Left lung (tissue), 10 donors: ENCODE results near the gene RFC1. TPM values are rescaled to one million over a fixed set of nuclear protein-coding genes. Genes with fewer than 3 reads are reported as not detected.
A peak's percentile ranks its signal among the peaks of the same experiment; 100 is the strongest.
"Not testable (repeated sequence)": the region's sequence is repeated elsewhere in the genome, so short reads cannot be mapped to it uniquely, and the experiment has no call there.

Source experiments
- ATAC-seq: fragments of 200-7000 bp; cut with Tn5 transposase; one replicate; pipeline ENCODE4 v1.9.1; 2020; ENCODE audit warnings: moderate library complexity
- DNase-seq, 4 donors: peaks; one replicate each; pipeline ENCODE4 v3.0.0-alpha.2; 2013 to 2020
- H3K27ac ChIP-seq, 2 donors: fragments of 200-600 bp; sonication (generic) in 1 of 2; one replicate each; pipeline versions ENCODE4 v1.5.0 to v1.8.0; 2020 to 2021
- H3K27me3 ChIP-seq, 2 donors: fragments of 200-600 bp; sonication (generic) in 1 of 2; one replicate each; pipeline versions ENCODE4 v1.5.0 to v1.8.0; 2020 to 2021
- H3K36me3 ChIP-seq, 2 donors: fragments of 200-600 bp; sonication (generic) in 1 of 2; one replicate each; pipeline versions ENCODE4 v1.5.0 to v1.8.0; 2020 to 2021
- H3K4me1 ChIP-seq, 2 donors: fragments of 200-600 bp; one replicate each; pipeline ENCODE4 v1.8.0; 2021
- H3K4me3 ChIP-seq, 2 donors: fragments of 200-600 bp; sonication (generic) in 1 of 2; one replicate each; pipeline versions ENCODE4 v1.5.0 to v1.8.0; 2020 to 2021; ENCODE audit warnings: mild to moderate bottlenecking in 1 of 2
- H3K9me3 ChIP-seq, 2 donors: fragments of 200-600 bp; sonication (generic) in 1 of 2; one replicate each; pipeline versions ENCODE4 v1.5.0 to v1.8.0; 2020 to 2021
- intact Hi-C, 2 donors: fragments of 100-400 bp; cut with DNase I; formaldehyde crosslinking; loops; one replicate each; pipeline versions ENCODE4 v1.11.2 to v1.14.2; 2022
- polyA plus RNA-seq, 6 donors: library from polyadenylated mRNA; unstranded; fragments of 120-200 nt; gene quantifications; one replicate each; pipeline ENCODE4 v1.2.1, GENCODE V29; 2013; ENCODE audit not compliant: insufficient read length in 6 of 6
- total RNA-seq, 2 donors: library from RNA; stranded (reverse); fragmentation: NEBNext Ultra II Directional; extraction: Animal tissue kit (Norgen Biotek cat#: 25700); gene quantifications; one replicate each; pipeline ENCODE4 v1.2.1, GENCODE V29; 2021
- TF ChIP-seq, protein P1 (sequence below), 2 donors: fragments of 200-600 bp; sonication (generic) in 1 of 2; IDR thresholded peaks; one replicate each; pipeline versions ENCODE4 v1.5.0 to v1.8.0; 2021; ENCODE audit warnings: antibody characterized with exemption in 2 of 2
- donor health status: DM: no; HTN: yes; CAD: no.
- donor health status: DM: no; HTN: no; CAD: no.

The RFC1 gene
- total and polyA plus RNA-seq, 8 donors = 40.8 to 82.4 (median 71.1) TPM

DNA sequence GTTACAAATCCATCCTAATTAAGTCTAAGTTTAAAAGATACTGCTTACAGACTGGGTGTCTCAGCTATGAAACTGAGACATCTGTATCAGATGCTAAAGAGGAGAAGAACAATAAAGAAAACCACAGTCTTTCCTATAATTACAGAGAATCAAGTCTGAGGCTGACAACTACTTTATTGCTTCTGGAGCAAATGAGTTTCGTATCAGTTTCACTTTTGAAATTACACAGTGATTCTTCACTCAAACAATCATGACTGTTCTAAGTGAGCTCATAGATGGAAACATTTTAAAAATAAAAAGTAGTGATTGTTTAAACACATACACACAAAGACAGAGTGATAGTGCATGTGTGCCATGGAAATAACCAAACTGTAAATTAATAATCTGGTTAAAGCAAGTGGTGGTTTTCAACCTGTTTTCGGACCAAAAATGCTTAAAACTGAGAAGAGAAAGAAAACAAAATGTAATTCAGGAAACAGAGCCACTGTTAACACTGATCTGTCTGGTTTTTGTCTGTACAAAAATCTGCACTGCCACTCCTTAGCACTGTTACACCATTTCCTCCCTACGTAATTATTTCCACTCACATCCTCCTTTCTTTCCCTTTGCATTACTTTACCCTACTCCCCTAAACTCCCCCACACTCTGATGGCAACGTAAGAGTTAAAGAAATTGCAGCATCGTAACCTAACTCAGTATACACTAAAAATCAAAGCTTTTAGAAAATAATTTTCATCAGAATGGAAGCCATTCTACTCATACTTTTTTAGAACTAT, 12.5 kb downstream of the RFC1 start:
- TF ChIP-seq, protein P1, sequence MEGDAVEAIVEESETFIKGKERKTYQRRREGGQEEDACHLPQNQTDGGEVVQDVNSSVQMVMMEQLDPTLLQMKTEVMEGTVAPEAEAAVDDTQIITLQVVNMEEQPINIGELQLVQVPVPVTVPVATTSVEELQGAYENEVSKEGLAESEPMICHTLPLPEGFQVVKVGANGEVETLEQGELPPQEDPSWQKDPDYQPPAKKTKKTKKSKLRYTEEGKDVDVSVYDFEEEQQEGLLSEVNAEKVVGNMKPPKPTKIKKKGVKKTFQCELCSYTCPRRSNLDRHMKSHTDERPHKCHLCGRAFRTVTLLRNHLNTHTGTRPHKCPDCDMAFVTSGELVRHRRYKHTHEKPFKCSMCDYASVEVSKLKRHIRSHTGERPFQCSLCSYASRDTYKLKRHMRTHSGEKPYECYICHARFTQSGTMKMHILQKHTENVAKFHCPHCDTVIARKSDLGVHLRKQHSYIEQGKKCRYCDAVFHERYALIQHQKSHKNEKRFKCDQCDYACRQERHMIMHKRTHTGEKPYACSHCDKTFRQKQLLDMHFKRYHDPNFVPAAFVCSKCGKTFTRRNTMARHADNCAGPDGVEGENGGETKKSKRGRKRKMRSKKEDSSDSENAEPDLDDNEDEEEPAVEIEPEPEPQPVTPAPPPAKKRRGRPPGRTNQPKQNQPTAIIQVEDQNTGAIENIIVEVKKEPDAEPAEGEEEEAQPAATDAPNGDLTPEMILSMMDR (IDR thresholded peaks at IDR 0.05) = no peak
- intact Hi-C loops = no loop called here
- peak; percentile 89 for ATAC-seq

DNA sequence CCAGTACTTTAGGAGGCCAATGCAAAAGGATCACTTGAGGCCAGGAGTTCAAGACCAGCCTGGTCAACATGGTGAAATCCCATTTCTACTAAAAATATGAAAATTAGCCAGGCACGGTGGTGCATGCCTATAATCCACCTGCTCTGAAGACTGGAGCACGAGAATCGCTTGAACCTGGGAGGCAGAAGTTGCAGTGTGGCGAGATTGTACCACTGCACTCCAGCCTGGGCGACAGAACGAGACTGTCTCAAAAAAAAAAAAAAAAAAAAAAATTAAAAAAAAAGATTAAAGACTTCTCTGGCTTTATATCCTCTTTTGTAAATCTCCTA, 13.0 kb downstream of the RFC1 start:
- intact Hi-C loops, H3K9me3 ChIP-seq, H3K27me3 ChIP-seq, DNase-seq: not testable (repeated sequence)
- peak; percentile 29 for ATAC-seq
- H3K4me1 ChIP-seq = peaks cover 5 to 30% of the 10 kb centered on the region in 2 donors
- peaks cover 0 to 15% of the 10 kb centered on the region in 2 donors for H3K36me3 ChIP-seq
- H3K4me3 ChIP-seq = peak overlapping the region; percentile 2 to 23
- peak overlapping the region; percentile 87 for H3K27ac ChIP-seq

More for the DNA sequence above, 12.5 kb downstream of the RFC1 start:
- no peaks in the 10 kb centered on the region for H3K9me3 ChIP-seq
- H3K27me3 ChIP-seq = no peaks in the 10 kb centered on the region
- peak overlapping the region; percentile 87 for H3K27ac ChIP-seq
- peak in 2 of 4 donors; percentile 6 to 30 for DNase-seq
- H3K4me1 ChIP-seq = peaks cover 5 to 30% of the 10 kb centered on the region in 2 donors
- peak overlapping the region; percentile 2 to 23 for H3K4me3 ChIP-seq
- peaks cover 0 to 15% of the 10 kb centered on the region in 2 donors for H3K36me3 ChIP-seq

DNA sequence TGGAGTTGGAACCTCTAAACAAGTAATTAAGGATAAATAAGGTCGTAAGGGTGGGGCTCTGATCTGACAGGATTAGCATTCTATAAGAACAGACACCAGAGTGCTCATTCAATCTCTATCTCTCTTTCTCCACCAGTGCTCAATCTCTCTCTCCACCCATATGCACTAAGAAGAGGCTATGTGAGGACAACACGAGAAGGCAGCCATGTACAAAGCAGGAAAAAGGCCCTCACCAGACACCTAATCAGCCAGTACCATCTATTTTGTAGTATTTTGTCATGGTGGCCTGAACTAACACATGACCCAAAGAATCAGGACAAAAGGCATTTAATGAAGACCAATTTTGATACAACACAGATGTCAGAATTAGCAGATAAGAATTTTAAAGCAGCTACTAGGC, 16.8 kb downstream of the RFC1 start:
- DNase-seq = no peak
- H3K27ac ChIP-seq = no peak overlapping the region
- no peaks in the 10 kb centered on the region for H3K9me3 ChIP-seq
- H3K4me3 ChIP-seq = no peak overlapping the region
- H3K27me3 ChIP-seq = no peaks in the 10 kb centered on the region
- intact Hi-C loops = no loop called here
- TF ChIP-seq, protein P1 (IDR thresholded peaks at IDR 0.05) = no peak
- peaks cover 0 to 25% of the 10 kb centered on the region in 2 donors for H3K36me3 ChIP-seq
- ATAC-seq = no peak
- peaks cover 0 to 17% of the 10 kb centered on the region in 2 donors for H3K4me1 ChIP-seq

DNA sequence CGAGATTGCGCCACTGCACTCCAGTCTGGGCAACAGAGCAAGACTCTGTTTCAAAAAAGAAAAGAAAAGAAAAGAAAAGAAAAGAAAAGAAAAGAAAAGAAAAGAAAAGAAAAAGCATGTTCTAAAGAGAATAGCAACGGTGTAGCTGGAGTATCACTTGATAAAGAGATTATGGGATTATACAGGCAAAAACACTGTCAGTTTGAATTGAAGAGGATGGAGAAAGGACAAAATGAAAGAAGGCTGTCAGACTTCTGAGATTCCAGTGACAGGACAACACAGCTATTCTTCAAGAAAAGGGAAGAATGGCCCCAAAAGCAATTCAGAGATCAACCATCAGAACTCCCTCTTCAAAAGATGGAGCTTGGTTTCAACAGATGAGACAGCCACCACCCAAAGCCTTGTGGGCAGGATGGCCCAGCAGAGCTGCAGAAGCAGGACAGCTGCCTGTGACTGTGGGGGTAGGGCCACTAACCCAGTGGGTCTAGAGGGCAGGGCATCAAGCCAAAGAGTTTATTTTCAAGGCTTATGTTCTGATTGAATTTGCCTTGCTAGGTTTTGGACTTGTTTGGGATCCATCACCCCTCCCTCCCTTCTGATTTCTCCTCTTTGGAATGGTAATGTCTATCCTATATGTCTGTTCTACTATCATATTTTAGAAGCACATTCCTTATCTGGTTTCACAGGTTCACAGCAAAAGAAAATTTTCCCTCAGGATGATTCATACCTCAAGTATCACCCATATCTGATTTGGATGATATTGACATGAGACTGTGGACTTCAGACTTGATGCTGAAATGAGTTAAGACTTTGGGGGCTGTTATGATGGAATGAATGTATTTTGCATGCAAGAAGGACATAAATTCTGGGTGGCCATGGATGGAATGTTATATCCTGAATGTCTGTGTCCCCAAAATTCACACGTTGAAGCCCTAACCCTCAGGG, 17.5 kb downstream of the RFC1 start:
- TF ChIP-seq, protein P1 (IDR thresholded peaks at IDR 0.05) = no peak
- no peak for ATAC-seq
- intact Hi-C loops = no loop called here
- H3K36me3 ChIP-seq = peaks cover 0 to 29% of the 10 kb centered on the region in 2 donors
- H3K9me3 ChIP-seq = no peaks in the 10 kb centered on the region
- H3K4me1 ChIP-seq = peaks cover 0 to 14% of the 10 kb centered on the region in 2 donors
- no peak overlapping the region for H3K4me3 ChIP-seq
- DNase-seq = no peak
- H3K27me3 ChIP-seq = no peaks in the 10 kb centered on the region
- H3K27ac ChIP-seq = no peak overlapping the region

- Histone ChIP-seq H3K4me3 (no peak overlapping the region), H3K27me3 (no peaks in the 10 kb centered on the region), H3K4me1 (peaks cover 0 to 3% of the 10 kb centered on the region in 2 donors), H3K27ac (no peak overlapping the region), H3K36me3 (peaks cover 0 to 32% of the 10 kb centered on the region in 2 donors), H3K9me3 (no peaks in the 10 kb centered on the region)
- ATAC-seq = no peak
- no peak for DNase-seq
- TF ChIP-seq, protein P1 (IDR thresholded peaks at IDR 0.05) = no peak
- intact Hi-C loops = no loop called here
Observed at GRCh38 chr4:39346856-39347519, 19.2 kb downstream of the RFC1 start.
